Stimulated activated CD4-positive, alpha-beta T cell treated with anti-CD3 and anti-CD28 coated beads, Interleukin-4, amount 100 ng/mL, for 48 hours (primary cell): ENCODE results near the gene TMOD2.

Source experiments
- DNase-seq, 2 donors: peaks; one replicate each; pipeline ENCODE4 v3.0.0-alpha.2; 2020; ENCODE audit warnings: low read depth in 2 of 2

The TMOD2 gene

GRCh38 chr15:51818150-51818549 lies 66.8 kb downstream of the TMOD2 start:
- no peak for DNase-seq

DNA sequence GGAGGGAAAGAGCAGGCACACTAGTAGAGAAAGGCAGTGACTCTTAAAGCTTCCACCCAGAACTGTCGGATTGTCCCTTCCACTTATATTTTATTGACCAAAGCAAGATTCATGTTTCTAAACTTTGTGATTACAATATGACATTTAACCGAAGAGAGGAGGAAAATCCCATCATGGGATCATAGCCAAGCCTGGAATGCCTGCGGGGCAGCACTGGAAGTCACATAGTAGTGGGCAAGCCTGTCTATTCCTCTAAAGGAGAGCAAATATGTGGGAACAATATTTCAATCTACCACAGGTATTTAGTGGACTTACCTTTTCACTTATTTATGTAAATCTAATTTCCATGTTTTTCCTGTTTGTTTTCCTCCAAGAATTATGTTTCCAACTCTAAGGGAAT lies 74.3 kb downstream of the TMOD2 start:
- no peak for DNase-seq

DNA sequence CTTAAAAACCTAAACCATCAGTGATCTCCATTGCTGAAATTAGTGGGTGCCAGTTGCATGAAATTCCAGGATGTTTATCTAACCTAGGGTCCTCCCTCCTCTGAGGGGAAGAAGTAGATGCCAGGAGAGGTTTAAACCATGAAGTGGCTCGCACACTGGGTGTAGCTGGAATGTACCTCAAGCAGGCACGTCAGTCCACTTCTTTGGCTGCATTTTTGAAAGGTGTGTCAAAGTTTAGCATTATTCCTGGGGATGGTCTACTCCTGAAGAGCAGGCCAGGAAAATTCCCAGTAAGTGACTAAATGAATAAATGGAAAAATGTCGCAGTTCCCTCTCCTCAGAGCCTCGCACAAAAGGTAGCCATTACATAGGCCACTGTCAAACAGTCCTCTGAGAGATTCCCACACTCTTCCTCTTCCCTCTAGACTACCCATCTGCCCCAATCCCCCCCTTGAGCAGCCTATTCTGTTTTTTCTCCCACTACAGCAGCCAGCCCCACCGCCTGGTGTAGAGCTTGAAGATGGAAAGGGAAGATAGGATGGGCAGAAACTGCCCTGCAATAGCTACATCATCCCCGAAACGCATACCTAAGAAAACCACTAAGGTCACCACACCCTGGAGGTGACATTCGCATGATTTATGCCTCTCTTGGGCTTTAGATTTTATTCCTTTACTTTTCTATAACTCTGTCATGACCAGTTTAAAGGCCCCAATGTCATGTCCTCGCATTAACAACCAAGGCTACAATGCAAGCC lies 77.4 kb downstream of the TMOD2 start:
- no peak for DNase-seq

- peak; percentile 88 for DNase-seq
Measured at GRCh38 chr15:51829376-51830275, 78.2 kb downstream of the TMOD2 start, which contains the start of gene TMOD3. TSS of gene TMOD3 (plus strand) at chr15:51829653. CDS start at chr15:51862885, 33,232 bp downstream.

GRCh38 chr15:51830276-51830806 lies 78.9 kb downstream of the TMOD2 start:
- DNase-seq: no peak

GRCh38 chr15:51833772-51834171 lies 82.4 kb downstream of the TMOD2 start:
- DNase-seq: no peak

GRCh38 chr15:51837792-51838251 lies 86.4 kb downstream of the TMOD2 start:
- no peak for DNase-seq

GRCh38 chr15:51838270-51838669 lies 86.9 kb downstream of the TMOD2 start:
- DNase-seq: no peak

- no peak for DNase-seq
Measured at GRCh38 chr15:51840692-51841091, 89.3 kb downstream of the TMOD2 start.

GRCh38 chr15:51841406-51842040 lies 90.1 kb downstream of the TMOD2 start:
- no peak for DNase-seq

- no peak for DNase-seq
Measured at GRCh38 chr15:51842265-51842664, 90.9 kb downstream of the TMOD2 start.

GRCh38 chr15:51842852-51843737 lies 91.7 kb downstream of the TMOD2 start:
- DNase-seq: no peak

DNA sequence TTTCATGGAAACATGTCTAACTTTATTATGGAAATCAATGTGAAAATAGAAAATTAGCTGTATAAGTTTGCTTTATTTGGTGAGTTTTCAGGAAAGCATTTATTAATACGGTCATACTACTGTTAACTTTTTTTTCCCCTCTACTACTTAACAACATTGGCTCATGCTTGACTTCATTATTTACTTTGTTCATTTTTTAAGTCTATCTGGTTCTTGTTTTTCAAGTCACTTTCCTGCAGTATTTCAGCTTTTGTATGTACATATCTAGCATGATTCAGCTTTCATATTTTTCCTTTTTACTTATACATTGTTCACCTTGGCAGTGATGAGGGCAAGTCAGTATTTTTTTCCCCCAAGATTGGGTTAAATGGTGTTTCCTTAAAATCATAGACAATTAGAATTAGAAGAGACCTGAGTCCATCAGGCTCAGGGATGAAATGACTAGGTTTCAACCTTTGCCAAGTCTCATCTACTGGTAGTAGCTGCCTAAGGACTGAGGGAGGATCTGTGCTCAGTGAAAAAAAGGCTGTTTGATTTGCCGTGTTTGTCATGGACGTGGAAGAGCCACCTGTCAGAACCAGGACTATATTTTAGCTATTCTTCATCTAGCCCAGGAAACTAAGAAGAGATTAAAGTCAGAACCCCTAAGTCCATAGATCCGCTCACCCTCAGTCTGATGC lies 93.5 kb downstream of the TMOD2 start:
- no peak for DNase-seq

DNA sequence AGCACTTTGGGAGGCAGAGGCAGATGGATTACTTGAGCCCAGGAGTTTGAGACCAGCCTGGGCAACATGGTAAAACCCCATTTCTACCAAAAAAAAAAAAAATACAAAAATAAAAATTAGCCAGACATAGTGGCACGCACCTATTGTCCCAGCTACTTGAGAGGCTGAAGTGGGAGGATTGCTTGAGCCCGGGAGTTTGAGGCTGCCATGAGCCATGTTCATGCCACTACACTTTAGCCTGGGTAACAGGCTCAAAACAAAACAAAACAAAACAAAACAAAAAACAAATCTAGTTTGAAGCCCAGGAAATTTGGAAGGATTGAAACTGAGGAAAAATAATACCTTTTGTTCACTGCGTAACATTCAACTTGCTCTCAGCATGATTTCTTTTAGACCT lies 94.7 kb downstream of the TMOD2 start:
- DNase-seq: no peak

GRCh38 chr15:51846463-51847230 lies 95.2 kb downstream of the TMOD2 start:
- no peak for DNase-seq

DNA sequence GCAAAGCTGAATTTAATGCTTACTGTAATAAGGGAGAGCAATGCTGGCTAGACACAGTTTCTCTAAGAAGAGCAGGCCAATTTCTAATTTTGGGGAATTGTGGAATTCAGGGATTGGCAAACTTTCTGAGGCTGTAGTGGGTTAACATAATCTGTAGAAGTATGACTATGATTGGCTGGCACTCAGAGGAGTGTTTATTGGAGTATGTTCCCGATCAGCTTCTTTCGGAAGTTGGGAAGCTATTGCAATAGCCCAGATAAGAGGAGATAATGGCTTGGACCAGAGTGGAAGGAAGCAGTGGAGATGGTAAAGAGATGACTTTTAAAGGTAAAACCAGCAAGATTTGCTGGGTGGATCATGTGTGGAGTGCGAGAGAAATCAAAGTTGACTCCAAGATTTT lies 97.4 kb downstream of the TMOD2 start:
- DNase-seq: no peak

GRCh38 chr15:51849860-51850259 lies 98.5 kb downstream of the TMOD2 start:
- no peak for DNase-seq

- DNase-seq: no peak
Measured at GRCh38 chr15:51853998-51854397, 102.6 kb downstream of the TMOD2 start.

DNA sequence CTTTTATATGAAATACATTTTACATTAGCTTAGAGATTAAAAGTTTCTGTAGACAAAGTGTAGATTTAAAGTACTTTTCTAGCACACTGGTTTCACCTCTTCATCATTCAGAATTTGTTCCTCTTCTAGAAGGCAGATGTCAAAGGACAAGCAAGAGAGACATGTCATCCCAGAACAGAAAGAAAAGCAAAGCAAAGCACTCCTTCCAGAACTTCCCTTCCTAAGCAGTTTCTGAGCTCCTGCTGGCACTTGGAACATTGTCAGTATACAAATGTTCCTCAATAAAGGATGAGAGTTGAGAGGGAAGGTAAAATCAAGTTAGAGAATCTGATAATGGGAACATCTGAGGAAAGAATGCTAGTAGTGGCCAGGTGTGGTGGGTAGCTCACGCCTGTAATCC lies 104.2 kb downstream of the TMOD2 start:
- no peak for DNase-seq
